ENCODE measurements around the gene EPS8.

- TF ChIP-seq, protein P1, sequence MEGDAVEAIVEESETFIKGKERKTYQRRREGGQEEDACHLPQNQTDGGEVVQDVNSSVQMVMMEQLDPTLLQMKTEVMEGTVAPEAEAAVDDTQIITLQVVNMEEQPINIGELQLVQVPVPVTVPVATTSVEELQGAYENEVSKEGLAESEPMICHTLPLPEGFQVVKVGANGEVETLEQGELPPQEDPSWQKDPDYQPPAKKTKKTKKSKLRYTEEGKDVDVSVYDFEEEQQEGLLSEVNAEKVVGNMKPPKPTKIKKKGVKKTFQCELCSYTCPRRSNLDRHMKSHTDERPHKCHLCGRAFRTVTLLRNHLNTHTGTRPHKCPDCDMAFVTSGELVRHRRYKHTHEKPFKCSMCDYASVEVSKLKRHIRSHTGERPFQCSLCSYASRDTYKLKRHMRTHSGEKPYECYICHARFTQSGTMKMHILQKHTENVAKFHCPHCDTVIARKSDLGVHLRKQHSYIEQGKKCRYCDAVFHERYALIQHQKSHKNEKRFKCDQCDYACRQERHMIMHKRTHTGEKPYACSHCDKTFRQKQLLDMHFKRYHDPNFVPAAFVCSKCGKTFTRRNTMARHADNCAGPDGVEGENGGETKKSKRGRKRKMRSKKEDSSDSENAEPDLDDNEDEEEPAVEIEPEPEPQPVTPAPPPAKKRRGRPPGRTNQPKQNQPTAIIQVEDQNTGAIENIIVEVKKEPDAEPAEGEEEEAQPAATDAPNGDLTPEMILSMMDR (IDR thresholded peaks at IDR 0.05): no peak
- no peak for TF ChIP-seq MAX (CRISPR knock-in tag; IDR thresholded peaks at IDR 0.05)
- TF ChIP-seq CREM (CRISPR knock-in tag; IDR thresholded peaks at IDR 0.05): no peak
- TF ChIP-seq CREB1 (CRISPR knock-in tag; IDR thresholded peaks at IDR 0.05): no peak
- TF ChIP-seq EMX1 (CRISPR knock-in tag; IDR thresholded peaks at IDR 0.05): no peak
- TF ChIP-seq NR2C2 (CRISPR knock-in tag; IDR thresholded peaks at IDR 0.05): no peak
- TF ChIP-seq ZNF263 (CRISPR knock-in tag; IDR thresholded peaks at IDR 0.05; ENCODE audit: low read depth): no peak
- TF ChIP-seq MLX (CRISPR knock-in tag; IDR thresholded peaks at IDR 0.05): no peak
- TF ChIP-seq IRF2 (CRISPR knock-in tag; IDR thresholded peaks at IDR 0.05; ENCODE audit: borderline replicate concordance, low read depth): no peak
- TF ChIP-seq JUN (CRISPR knock-in tag; IDR thresholded peaks at IDR 0.05): no peak
Measured at GRCh38 chr12:15634010-15634683, 155.0 kb downstream of the EPS8 start.
